Raji (cell line): Measurements from ENCODE around the gene PSMB10.

Experiments used
- POLR2A ChIP-seq: IDR thresholded peaks from 2 replicates; pipeline ENCODE4 v1.6.1; 2011; ENCODE audit warnings: low read depth, low read length, control low read depth; ENCODE audit not compliant: insufficient read depth

Gene PSMB10

DNA sequence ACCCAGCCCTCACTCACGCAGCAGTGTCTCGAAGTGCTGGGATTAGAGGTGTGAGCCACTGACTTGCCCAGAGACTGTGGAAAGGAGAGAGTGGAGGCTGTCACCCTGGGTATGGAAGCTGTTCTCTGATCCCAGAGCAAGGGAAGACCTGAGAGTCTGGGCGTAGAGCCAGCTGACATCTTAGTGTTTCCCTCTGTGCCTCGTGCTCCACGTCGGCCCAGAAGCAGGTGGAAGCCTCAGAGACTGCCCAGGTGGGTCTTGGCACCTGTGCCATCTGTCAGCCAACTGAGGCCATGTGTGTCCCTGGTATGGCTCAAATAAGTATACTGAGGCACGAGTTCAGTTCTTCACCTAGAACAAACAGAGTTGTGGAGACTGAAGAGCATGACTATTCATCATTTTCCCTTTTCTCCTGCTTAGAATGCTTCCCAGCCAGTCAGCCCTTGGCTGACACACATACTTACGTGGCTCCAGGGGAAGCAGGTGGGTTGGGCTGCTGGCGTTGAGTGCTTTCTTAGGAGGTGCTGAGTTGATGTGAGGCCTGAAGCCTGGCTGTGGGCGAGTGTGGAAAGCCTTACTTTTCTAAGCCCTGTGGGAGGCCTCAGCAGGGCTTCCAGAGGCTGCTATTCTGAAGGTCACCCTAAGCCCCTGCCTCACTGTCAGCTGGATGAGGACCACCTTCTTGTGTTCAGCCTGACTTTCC is 13.1 kb downstream of the PSMB10 start:
- TF ChIP-seq POLR2A: no peak

DNA sequence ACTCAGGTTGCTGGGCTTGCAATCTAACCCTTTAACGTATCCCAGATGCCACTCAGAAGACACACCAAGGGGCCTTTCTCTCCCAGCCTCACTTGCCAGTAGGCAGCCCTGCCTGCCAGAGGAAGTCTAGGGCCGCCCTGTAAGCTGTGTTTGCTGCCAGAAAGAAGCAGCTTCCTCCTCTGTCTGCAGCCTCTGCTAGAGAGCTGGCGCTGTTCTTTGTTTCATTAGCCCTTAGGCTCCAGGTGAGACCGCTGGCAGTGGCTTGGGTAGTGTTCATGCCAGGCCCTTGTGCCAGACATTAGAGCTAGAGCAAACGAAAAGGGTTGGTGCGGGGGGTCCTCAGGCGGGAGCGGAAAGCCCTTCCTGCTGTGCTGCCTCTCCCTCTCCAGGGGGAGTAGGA is 13.9 kb downstream of the PSMB10 start:
- TF ChIP-seq POLR2A: no peak

- no peak for TF ChIP-seq POLR2A
Measured at GRCh38 chr16:67922221-67922620, 14.4 kb downstream of the PSMB10 start.

GRCh38 chr16:67919622-67920221 is 16.9 kb downstream of the PSMB10 start:
- no peak for TF ChIP-seq POLR2A

DNA sequence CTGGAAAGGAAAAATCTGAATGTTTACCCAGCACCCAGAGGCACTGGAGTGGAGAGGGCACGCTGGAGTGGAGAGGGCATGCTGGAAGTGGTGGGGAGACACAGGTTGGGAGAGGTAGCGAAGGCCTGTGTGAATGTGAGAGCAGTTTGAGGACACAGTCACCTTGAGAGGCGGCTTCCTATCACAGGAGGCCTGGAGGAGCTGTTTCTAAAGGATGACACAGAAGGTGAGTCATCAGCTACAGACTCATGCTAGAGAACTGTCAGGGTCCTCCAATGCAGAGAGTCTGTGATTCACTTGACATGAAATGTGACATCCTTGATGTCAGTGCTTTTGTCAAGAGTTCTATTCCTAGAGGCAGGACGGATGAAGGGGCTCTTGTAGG is 18.8 kb downstream of the PSMB10 start:
- no peak for TF ChIP-seq POLR2A

DNA sequence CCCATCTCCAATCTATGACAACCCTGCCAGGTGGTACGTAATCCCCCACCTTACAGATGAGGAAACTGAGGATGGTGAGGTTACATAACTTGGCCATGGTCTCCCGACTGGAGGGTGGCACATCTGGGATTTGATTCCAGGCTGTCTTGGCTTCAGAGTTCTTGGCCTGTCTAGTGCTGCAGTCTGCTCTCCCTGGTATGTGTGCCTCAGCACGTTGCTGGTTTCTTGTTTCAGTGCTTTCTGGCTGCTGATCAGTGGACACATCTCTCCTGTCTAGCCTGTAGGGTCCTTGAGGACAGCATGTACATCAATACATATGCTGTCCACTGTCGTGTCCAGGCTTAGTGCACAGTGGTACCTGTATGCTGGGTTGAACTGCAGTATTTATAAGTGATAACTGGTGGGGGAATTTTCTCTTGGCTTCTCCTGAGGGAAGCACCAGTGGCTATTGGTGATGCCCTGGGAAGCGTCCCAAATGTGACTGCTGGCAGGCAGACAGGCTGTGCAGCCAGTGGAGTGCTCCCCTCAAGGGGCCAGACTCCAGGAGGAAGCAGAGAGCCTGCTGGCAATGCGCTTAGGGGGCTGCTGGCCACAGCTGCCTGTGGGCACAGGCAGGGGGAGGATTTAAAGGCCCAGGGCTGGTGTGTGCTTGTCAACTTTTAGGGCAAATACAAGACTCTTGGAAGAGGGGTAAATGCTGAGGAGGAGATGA is 19.4 kb downstream of the PSMB10 start:
- TF ChIP-seq POLR2A: no peak

- TF ChIP-seq POLR2A: no peak
Measured at GRCh38 chr16:67915831-67916723, 20.6 kb downstream of the PSMB10 start.

GRCh38 chr16:67914758-67915495 is 21.7 kb downstream of the PSMB10 start:
- no peak for TF ChIP-seq POLR2A

DNA sequence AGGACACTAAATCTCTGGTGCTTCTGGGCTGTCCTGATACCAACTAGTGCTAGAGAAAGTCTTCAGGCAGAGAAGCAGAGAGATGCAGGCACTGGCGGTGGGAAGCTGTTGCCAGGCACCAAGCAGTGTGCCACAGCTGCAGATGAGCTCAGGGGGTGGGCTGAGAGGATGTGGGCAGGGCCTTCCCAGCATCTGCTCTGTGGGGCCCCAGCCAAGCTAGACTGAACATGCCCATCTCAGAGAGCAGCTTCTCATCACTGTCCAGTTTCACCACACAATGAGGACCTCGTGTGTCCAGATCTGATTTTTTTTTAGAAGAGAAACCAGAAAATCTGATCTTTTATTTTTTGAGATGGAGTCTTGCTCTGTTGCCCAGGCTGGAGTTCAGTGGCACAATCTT is 26.5 kb downstream of the PSMB10 start:
- TF ChIP-seq POLR2A: no peak

DNA sequence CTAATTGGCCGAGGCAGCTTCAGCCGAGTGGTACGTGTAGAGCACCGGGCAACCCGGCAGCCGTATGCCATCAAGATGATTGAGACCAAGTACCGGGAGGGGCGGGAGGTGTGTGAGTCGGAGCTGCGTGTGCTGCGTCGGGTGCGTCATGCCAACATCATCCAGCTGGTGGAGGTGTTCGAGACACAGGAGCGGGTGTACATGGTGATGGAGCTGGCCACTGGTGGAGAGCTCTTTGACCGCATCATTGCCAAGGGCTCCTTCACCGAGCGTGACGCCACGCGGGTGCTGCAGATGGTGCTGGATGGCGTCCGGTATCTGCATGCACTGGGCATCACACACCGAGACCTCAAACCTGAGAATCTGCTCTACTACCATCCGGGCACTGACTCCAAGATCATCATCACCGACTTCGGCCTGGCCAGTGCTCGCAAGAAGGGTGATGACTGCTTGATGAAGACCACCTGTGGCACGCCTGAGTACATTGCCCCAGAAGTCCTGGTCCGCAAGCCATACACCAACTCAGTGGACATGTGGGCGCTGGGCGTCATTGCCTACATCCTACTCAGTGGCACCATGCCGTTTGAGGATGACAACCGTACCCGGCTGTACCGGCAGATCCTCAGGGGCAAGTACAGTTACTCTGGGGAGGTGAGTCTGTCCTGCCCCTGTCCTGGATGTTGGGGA is 27.5 kb downstream of the PSMB10 start:
- no peak for TF ChIP-seq POLR2A

DNA sequence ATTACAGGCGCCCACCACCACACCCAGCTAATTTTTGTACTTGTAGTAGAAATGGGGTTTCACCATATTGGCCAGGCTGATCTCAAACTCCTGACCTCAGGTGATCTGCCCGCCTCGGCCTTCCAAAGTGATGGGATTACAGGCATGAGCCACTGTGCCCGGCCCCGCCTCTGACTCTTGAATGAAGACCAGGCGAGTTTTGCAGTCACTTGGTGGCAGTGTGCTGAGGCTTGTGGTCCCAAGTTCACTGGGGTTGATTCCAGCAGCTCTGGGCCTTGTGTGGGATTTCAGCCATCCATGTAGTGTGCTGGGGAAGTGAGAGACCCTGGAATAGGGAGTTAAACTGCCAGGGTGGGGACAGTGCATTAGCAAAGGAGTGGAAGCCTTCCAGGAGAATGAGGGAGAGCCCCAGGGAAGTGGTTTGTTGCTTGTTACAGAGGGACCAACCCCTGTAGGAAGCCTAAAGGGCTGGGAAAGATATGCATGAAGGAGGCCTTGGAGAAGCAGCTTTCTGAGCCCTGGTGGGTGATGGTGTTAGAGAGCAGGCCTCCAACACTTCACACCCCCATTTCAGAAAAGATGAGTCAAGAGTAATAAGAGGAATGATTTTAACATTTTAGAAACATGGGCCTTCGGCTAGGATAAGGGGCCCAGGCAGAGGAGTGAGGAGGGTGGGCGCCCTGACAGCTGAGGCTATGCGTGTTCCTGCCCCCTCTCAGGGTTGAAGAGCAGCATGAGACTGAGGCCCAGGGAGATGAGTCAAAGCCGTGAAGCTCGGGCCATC is 29.1 kb downstream of the PSMB10 start:
- no peak for TF ChIP-seq POLR2A

GRCh38 chr16:67902831-67903230 is 33.8 kb downstream of the PSMB10 start:
- TF ChIP-seq POLR2A: no peak

DNA sequence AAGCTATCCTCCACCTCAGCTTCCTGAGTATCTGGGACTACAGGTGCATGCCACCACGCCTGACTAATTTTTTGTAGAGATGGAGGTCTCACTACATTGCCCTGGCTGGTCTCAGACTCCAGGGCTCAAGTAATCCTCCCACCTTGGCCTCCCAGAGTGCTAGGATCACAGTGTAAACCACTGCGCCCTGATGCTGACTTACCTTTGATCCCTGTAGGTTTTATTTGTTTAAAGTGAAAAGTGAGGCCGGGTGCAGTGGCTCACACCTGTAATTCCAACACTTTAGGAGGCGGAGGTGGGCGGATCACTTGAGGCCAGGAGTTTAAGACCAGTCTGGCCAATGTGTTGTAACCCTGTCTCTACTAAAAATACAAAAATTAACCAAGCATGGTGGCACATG is 34.9 kb downstream of the PSMB10 start:
- TF ChIP-seq POLR2A: no peak
